Muscle of back (tissue), 11 donors: Measurements from ENCODE around the gene TPCN2. TPM values are rescaled to one million over a fixed set of nuclear protein-coding genes. Genes with fewer than 3 reads are reported as not detected.

Experiments
- DNase-seq, 3 donors: peaks; one replicate each; pipeline versions ENCODE4 v3.0.0 to v3.0.0-alpha.2; 2013
- polyA plus RNA-seq, 10 donors: library from polyadenylated mRNA; unstranded; fragments of 120-200 nt; gene quantifications; one replicate each; pipeline ENCODE4 v1.2.1, GENCODE V29; 2013; ENCODE audit not compliant: insufficient read length in 10 of 10

The TPCN2 gene
- polyA plus RNA-seq, 10 donors, result 5.8 to 10.4 (median 7.7) TPM

- no peak for DNase-seq
Observed at GRCh38 chr11:69010361-69010891, 38.3 kb upstream of the TPCN2 start.

GRCh38 chr11:69010964-69011623 is 37.6 kb upstream of the TPCN2 start:
- DNase-seq, result peak; percentile 82 to 90 (median 83)

GRCh38 chr11:69011624-69012091 is 37.1 kb upstream of the TPCN2 start:
- DNase-seq, result no peak

GRCh38 chr11:69012092-69013008 is 36.4 kb upstream of the TPCN2 start:
- peak in 2 of 3 donors; percentile 27 to 73 for DNase-seq

- DNase-seq, result peak; percentile 91 to 97 (median 94)
Observed at GRCh38 chr11:69013009-69013951, 35.5 kb upstream of the TPCN2 start, which contains the start of gene MRGPRF. MRGPRF (minus strand) TSS chr11:69013246; CDS start chr11:69009901, 3,345 bp downstream.

- DNase-seq, result peak in 2 of 3 donors; percentile 55 to 81
Observed at GRCh38 chr11:69014084-69014851, 34.5 kb upstream of the TPCN2 start.

GRCh38 chr11:69014898-69015549 is 33.7 kb upstream of the TPCN2 start:
- no peak for DNase-seq

GRCh38 chr11:69017951-69018350 is 30.8 kb upstream of the TPCN2 start:
- DNase-seq, result no peak

GRCh38 chr11:69018924-69019323 is 29.8 kb upstream of the TPCN2 start:
- no peak for DNase-seq

GRCh38 chr11:69022260-69022659 is 26.5 kb upstream of the TPCN2 start:
- DNase-seq, result no peak

GRCh38 chr11:69024509-69024908 is 24.2 kb upstream of the TPCN2 start:
- no peak for DNase-seq

- DNase-seq, result no peak
Observed at GRCh38 chr11:69027704-69028372, 20.9 kb upstream of the TPCN2 start.

GRCh38 chr11:69030301-69030700 is 18.4 kb upstream of the TPCN2 start:
- DNase-seq, result no peak

GRCh38 chr11:69032833-69033232 is 15.9 kb upstream of the TPCN2 start:
- no peak for DNase-seq

- no peak for DNase-seq
Observed at GRCh38 chr11:69033431-69033830, 15.3 kb upstream of the TPCN2 start.

- DNase-seq, result peak in 1 of 3 donors; percentile 55
Observed at GRCh38 chr11:69034123-69034867, 14.4 kb upstream of the TPCN2 start.

GRCh38 chr11:69035150-69035945 is 13.4 kb upstream of the TPCN2 start:
- peak in 2 of 3 donors; percentile 55 to 75 for DNase-seq

GRCh38 chr11:69035946-69036340 is 12.8 kb upstream of the TPCN2 start:
- DNase-seq, result peak in 2 of 3 donors; percentile 33 to 69
